ENCODE data around the gene CDH2.

The CDH2 gene

DNA sequence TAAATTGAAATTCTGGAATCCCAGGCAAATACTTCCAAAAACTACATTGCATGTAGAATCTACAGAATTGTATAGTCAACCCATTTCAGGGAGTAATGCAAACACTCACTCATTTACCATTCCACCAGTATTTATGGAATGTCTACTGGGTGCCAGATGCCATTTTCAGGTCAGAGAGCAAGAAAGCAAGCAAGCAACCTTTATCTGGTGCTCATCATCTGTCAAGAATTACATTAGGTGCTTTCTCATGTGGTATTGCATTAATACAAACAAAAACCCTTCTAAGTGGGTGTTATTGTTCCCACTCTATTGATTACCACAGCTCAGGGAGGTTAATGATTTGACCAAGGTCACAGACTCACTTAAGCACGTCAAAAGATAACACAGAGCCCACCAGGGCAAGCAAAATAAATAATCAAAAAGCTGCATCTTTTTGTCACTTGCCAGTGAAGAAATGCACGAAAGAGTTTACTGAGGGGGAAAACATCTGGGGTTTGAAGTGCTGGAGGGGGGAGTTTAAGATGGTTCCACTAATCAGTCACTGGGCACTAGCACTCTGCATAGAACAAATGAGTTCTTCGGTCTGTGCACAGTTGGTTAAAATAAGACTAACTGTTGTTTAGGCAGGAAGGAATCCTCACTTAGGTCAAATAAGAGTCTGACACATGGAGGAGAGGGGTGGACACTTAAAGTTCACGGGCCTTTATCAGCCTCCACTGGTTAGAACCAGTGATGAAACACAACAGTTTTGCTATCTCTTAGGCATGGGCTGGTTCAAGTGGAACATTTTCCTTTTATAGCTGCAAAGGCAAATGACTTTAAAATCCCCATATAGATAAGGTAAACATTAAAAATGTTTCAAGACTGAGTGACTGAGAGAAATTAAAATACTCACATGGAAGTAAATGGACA, 208.8 kb downstream of the CDH2 start:
- no peak overlapping the region for H3K27ac ChIP-seq
- H3K4me1 ChIP-seq (ENCODE audit: control insufficient read depth in 1 of 2, insufficient read depth in 1 of 2, low read depth in 1 of 2, low read length in 1 of 2): no peaks in the 10 kb centered on the region
- H3K27me3 ChIP-seq: no peaks in the 10 kb centered on the region
- TF ChIP-seq, protein P1, sequence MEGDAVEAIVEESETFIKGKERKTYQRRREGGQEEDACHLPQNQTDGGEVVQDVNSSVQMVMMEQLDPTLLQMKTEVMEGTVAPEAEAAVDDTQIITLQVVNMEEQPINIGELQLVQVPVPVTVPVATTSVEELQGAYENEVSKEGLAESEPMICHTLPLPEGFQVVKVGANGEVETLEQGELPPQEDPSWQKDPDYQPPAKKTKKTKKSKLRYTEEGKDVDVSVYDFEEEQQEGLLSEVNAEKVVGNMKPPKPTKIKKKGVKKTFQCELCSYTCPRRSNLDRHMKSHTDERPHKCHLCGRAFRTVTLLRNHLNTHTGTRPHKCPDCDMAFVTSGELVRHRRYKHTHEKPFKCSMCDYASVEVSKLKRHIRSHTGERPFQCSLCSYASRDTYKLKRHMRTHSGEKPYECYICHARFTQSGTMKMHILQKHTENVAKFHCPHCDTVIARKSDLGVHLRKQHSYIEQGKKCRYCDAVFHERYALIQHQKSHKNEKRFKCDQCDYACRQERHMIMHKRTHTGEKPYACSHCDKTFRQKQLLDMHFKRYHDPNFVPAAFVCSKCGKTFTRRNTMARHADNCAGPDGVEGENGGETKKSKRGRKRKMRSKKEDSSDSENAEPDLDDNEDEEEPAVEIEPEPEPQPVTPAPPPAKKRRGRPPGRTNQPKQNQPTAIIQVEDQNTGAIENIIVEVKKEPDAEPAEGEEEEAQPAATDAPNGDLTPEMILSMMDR (IDR thresholded peaks at IDR 0.05): no peak
- H3K9me3 ChIP-seq: no peaks in the 10 kb centered on the region
- no peaks in the 10 kb centered on the region for H3K36me3 ChIP-seq
- H3K4me3 ChIP-seq (ENCODE audit: low read depth in 1 of 2, low read length in 1 of 2): no peak overlapping the region

DNA sequence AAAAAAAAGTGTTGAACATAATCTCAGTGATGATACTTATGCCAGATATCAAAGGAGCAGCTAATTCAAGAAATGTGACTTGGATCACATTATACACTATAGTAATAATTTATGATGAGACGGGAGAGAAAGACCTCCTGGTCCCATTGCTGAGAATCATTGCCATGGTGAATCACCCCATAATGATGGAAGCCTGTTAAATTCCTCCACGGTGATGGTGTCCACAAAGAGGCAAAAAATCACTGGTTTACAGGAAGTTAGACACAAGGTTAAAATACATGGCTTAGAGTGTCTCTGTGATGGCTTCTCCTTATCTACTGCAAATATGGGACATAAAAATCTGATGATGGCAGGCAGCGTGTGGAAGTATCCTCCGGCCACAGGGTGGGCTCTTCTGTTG, 210.0 kb downstream of the CDH2 start:
- TF ChIP-seq, protein P1 (IDR thresholded peaks at IDR 0.05): no peak
- no peaks in the 10 kb centered on the region for H3K36me3 ChIP-seq
- H3K4me3 ChIP-seq (ENCODE audit: low read depth in 1 of 2, low read length in 1 of 2): no peak overlapping the region
- no peaks in the 10 kb centered on the region for H3K27me3 ChIP-seq
- H3K9me3 ChIP-seq: no peaks in the 10 kb centered on the region
- H3K27ac ChIP-seq: no peak overlapping the region
- H3K4me1 ChIP-seq (ENCODE audit: control insufficient read depth in 1 of 2, insufficient read depth in 1 of 2, low read depth in 1 of 2, low read length in 1 of 2): no peaks in the 10 kb centered on the region

DNA sequence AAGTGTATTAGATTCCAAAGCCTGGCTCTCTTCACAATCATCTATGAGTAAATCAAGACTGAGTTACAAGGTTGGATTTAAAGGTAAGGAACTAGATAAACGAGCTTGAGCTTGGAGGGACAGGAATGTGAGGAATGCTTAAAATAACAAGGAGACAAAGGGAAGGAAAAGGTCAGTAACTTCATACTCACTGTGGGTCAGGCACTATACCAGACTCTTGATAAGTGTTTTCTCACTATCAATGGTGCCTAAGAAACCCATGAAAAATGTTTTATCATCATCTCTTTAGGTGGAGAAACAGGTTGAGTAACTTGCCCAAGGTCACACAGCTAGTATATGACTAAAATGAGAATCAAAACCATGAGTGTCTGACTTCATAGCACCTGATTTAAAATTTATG, 212.1 kb downstream of the CDH2 start:
- Histone ChIP-seq H3K9me3 (no peaks in the 10 kb centered on the region), H3K27me3 (no peaks in the 10 kb centered on the region), H3K4me3 (ENCODE audit: low read depth in 1 of 2, low read length in 1 of 2) (no peak overlapping the region), H3K36me3 (no peaks in the 10 kb centered on the region), H3K4me1 (ENCODE audit: control insufficient read depth in 1 of 2, insufficient read depth in 1 of 2, low read depth in 1 of 2, low read length in 1 of 2) (no peaks in the 10 kb centered on the region), H3K27ac (no peak overlapping the region)
- TF ChIP-seq, protein P1 (IDR thresholded peaks at IDR 0.05): no peak

DNA sequence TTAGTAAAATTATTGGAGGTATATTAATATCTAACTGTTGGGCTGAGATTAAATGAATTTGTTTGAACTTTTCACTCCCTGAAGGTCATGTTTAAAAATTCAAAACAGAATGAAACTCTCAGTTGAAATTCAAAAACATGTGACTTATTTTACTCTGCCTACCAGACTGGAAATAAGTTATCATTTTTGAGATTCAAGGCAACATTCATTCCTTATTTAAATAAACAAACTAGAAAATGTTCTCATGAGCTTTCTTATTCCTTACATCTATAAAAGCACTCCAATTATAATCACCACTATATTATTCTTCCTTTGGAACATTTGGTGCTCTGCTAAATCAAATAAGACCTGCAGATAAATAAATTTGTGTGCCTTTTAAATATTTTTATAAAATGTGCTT, 217.8 kb downstream of the CDH2 start:
- Histone ChIP-seq H3K9me3 (no peaks in the 10 kb centered on the region), H3K36me3 (no peaks in the 10 kb centered on the region), H3K4me1 (ENCODE audit: control insufficient read depth in 1 of 2, insufficient read depth in 1 of 2, low read depth in 1 of 2, low read length in 1 of 2) (no peaks in the 10 kb centered on the region)

DNA sequence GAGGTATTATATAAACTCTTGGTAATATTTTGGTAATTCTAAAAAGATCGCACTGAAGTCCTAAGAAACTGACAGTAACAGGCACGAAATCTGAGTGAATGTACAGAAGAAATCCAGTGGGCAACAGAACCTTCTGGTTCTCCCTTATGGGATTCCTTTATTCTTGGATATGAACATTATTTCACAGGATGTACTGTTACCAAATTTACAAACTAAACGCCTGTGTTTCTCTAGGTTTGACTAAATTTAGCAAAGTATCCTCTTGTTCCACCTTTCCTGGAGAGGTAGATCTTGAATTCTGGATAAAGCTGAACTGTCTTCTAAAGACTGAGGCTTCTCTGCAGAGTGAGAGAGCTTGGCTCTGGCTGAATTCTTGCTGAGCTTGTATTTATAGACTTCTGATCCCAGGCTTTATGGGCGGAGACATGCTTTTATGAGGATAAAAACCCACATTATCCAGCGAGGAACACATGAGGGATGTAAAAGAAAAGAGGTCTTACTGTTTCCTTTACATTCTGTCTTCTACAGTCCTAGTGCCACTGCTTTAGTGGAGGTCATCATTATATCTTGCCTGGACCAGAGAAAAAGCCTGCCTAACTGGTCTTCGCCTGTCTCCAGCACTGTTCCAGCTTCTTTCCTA, 220.8 kb downstream of the CDH2 start:
- Histone ChIP-seq H3K9me3 (no peaks in the 10 kb centered on the region), H3K4me1 (ENCODE audit: control insufficient read depth in 1 of 2, insufficient read depth in 1 of 2, low read depth in 1 of 2, low read length in 1 of 2) (no peaks in the 10 kb centered on the region), H3K27me3 (no peaks in the 10 kb centered on the region), H3K27ac (no peak overlapping the region), H3K36me3 (no peaks in the 10 kb centered on the region), H3K4me3 (ENCODE audit: low read depth in 1 of 2, low read length in 1 of 2) (no peak overlapping the region)
- TF ChIP-seq, protein P1 (IDR thresholded peaks at IDR 0.05): no peak

More for the DNA sequence above, 217.8 kb downstream of the CDH2 start:
- TF ChIP-seq, protein P1 (IDR thresholded peaks at IDR 0.05): no peak
- Histone ChIP-seq H3K27ac (no peak overlapping the region), H3K27me3 (no peaks in the 10 kb centered on the region), H3K4me3 (ENCODE audit: low read depth in 1 of 2, low read length in 1 of 2) (no peak overlapping the region)

All from neutrophil (primary cell).